Skeletal muscle tissue (tissue), 4 donors: ENCODE results near the gene SEM1. TPM values are rescaled to one million over a fixed set of nuclear protein-coding genes. Genes with fewer than 3 reads are reported as not detected.
A peak's percentile ranks its signal among the peaks of the same experiment; 100 is the strongest.
"Not testable (repeated sequence)": the region's sequence is repeated elsewhere in the genome, so short reads cannot be mapped to it uniquely, and the experiment has no call there.

ENCODE experiments used
- H3K27ac ChIP-seq: one replicate; pipeline ENCODE4 v1.7.0; 2013; ENCODE audit warnings: mild to moderate bottlenecking, low read depth, low read length, inconsistent platforms
- H3K27me3 ChIP-seq, 3 donors: one replicate each; pipeline ENCODE4 v1.7.0; 2013; ENCODE audit warnings: low read length in 3 of 3; ENCODE audit not compliant: control insufficient read depth in 3 of 3, insufficient read depth in 3 of 3
- H3K36me3 ChIP-seq, 3 donors: one replicate each; pipeline ENCODE4 v1.7.0; 2013; ENCODE audit warnings: low read length in 3 of 3; ENCODE audit not compliant: control insufficient read depth in 3 of 3, insufficient read depth in 3 of 3
- H3K4me1 ChIP-seq, 3 donors: one replicate each; pipeline ENCODE4 v1.7.0; 2013; ENCODE audit warnings: low read length in 3 of 3, mild to moderate bottlenecking in 3 of 3; ENCODE audit not compliant: control insufficient read depth in 3 of 3, insufficient read depth in 3 of 3
- H3K4me3 ChIP-seq, 3 donors: one replicate each; pipeline ENCODE4 v1.7.0; 2013; ENCODE audit warnings: low read length in 3 of 3
- H3K9ac ChIP-seq, 3 donors: one replicate each; pipeline ENCODE4 v1.7.0; 2013; ENCODE audit warnings: low read length in 3 of 3, mild to moderate bottlenecking in 3 of 3, moderate library complexity in 2 of 3, low read depth in 1 of 3
- H3K9me3 ChIP-seq, 3 donors: one replicate each; pipeline ENCODE4 v1.7.0; 2013; ENCODE audit warnings: low read length in 3 of 3; ENCODE audit not compliant: control insufficient read depth in 3 of 3
- total RNA-seq: library from RNA; depleted of rRNA; stranded (reverse); fragments of >200 nt; gene quantifications from one replicate; pipeline ENCODE4 v1.2.3, GENCODE V29; 2014
- donor health status: Osteomylitis.

SEM1 gene
- total RNA-seq, 1 donor from 2014 or later: 23.5 TPM

DNA sequence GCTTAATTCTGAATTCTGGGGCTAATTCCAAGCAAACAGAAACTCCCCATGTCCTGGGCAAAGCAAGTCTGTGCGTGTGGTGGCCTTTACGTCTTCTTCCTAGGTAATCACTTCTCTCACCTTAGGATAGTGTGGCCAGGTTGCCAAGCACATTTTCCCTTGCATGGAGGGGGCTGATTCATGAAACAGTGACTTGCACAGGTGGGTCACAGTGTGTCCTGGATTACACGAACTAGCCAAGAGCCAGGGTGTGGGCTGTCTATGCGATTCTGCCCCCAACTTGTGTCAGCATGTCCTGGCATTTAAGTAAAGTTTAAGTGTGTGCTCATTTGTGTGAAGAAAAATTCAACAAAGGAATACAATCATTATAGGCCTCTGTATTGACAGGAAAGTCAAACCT is 18.5 kb upstream of the SEM1 start:
- Histone ChIP-seq H3K4me1 (no peaks in the 10 kb centered on the region), H3K9me3 (no peaks in the 10 kb centered on the region), H3K27me3 (peaks cover 0 to 3% (median 0%) of the 10 kb centered on the region in 3 donors), H3K27ac (no peak overlapping the region), H3K9ac (no peak overlapping the region), H3K36me3 (no peaks in the 10 kb centered on the region), H3K4me3 (no peak overlapping the region)

- no peak overlapping the region for H3K4me3 ChIP-seq
- H3K9ac ChIP-seq: no peak overlapping the region
- no peak overlapping the region for H3K27ac ChIP-seq
- H3K27me3 ChIP-seq: peaks cover 0 to 3% (median 0%) of the 10 kb centered on the region in 3 donors
- no peaks in the 10 kb centered on the region for H3K4me1 ChIP-seq
- no peaks in the 10 kb centered on the region for H3K36me3 ChIP-seq
- H3K9me3 ChIP-seq: no peaks in the 10 kb centered on the region
Observed at GRCh38 chr7:96727534-96728088, 18.0 kb upstream of the SEM1 start.

- H3K27ac ChIP-seq: no peak overlapping the region
- no peaks in the 10 kb centered on the region for H3K9me3 ChIP-seq
- H3K4me1 ChIP-seq: no peaks in the 10 kb centered on the region
- peaks cover 0 to 3% (median 0%) of the 10 kb centered on the region in 3 donors for H3K27me3 ChIP-seq
- H3K9ac ChIP-seq: no peak overlapping the region
- no peak overlapping the region for H3K4me3 ChIP-seq
- H3K36me3 ChIP-seq: no peaks in the 10 kb centered on the region
Observed at GRCh38 chr7:96723622-96724021, 14.0 kb upstream of the SEM1 start.

- not testable (repeated sequence) for H3K27ac ChIP-seq, H3K27me3 ChIP-seq
Observed at GRCh38 chr7:96722928-96723327, 13.3 kb upstream of the SEM1 start.

GRCh38 chr7:96720843-96721242 is 11.2 kb upstream of the SEM1 start:
- Histone ChIP-seq H3K36me3 (no peaks in the 10 kb centered on the region), H3K27ac (no peak overlapping the region), H3K27me3 (peaks cover 0 to 5% (median 3%) of the 10 kb centered on the region in 3 donors), H3K9me3 (no peaks in the 10 kb centered on the region), H3K4me3 (no peak overlapping the region), H3K9ac (no peak overlapping the region), H3K4me1 (no peaks in the 10 kb centered on the region)

More at GRCh38 chr7:96722928-96723327, 13.3 kb upstream of the SEM1 start:
- not testable (repeated sequence) for H3K9ac ChIP-seq, H3K4me3 ChIP-seq, H3K9me3 ChIP-seq, H3K4me1 ChIP-seq, H3K36me3 ChIP-seq

DNA sequence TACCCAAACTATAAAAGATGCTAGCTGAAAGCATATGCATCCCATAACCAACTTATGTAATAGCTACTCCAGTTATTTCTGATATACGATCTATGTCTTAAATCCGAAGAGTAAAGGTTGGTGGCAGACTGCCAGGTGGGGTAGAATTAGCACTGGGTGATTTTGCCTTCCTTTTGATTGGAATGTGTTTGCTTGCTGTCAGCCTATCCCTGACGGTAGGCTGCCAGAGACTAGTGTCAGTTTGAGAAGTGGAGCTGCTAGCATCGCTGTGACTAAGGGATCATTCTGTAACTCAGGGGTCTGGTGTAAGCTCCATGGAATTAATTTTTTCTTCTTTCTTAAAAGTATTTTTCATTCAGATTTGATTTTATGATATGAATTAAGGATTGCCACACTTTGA is 9.5 kb upstream of the SEM1 start:
- Histone ChIP-seq H3K36me3 (no peaks in the 10 kb centered on the region), H3K4me1 (no peaks in the 10 kb centered on the region), H3K4me3 (no peak overlapping the region), H3K9ac (no peak overlapping the region), H3K27ac (no peak overlapping the region), H3K9me3 (no peaks in the 10 kb centered on the region), H3K27me3 (peaks cover 0 to 8% (median 3%) of the 10 kb centered on the region in 3 donors)

DNA sequence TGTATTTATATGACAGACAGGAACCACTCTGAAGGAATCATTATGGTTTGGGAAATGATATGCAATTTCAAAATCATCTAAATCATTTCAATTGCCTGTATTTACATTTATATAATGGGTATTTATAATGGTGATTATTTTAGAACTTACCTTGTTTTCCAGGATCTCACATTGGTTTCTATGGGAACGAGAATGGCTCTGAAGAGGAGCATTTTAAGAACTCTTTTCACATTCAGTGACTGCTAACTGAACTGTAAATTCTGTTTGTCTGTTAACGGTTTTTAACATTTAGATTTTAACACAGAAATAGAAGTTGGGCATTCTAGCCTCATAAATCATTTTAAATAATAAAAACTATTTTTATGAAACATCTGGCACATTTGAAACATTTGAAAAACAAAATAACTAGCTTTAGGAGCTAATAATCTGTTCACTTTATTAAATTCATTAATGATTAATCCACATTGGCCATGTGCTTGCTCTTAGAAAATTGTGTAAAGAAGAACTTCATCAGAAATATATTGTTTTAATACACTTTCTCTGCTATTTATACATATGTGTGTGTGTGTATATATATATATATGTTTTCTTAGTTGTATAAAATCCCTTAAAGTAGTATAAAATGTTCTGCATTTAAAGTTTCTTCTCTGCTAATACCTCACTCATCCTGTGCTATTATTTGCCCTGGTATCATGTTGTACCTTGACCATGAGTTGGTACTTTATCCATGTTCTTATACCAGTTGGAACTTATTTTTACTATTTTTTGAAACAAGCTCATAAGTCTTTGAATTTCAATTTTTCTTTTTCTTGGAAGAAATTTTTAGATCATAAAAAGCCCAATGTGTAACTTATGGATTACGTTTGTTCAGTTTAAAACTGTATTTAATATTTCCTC is 8.7 kb upstream of the SEM1 start:
- no peaks in the 10 kb centered on the region for H3K9me3 ChIP-seq
- H3K4me3 ChIP-seq: no peak overlapping the region
- H3K9ac ChIP-seq: no peak overlapping the region
- no peaks in the 10 kb centered on the region for H3K4me1 ChIP-seq
- no peaks in the 10 kb centered on the region for H3K36me3 ChIP-seq
- H3K27me3 ChIP-seq: peaks cover 0 to 8% (median 3%) of the 10 kb centered on the region in 3 donors
- no peak overlapping the region for H3K27ac ChIP-seq

- Histone ChIP-seq H3K27me3 (peaks cover 0 to 8% (median 3%) of the 10 kb centered on the region in 3 donors), H3K36me3 (peaks cover 0 to 4% (median 0%) of the 10 kb centered on the region in 3 donors), H3K9ac (no peak overlapping the region), H3K4me3 (no peak overlapping the region), H3K9me3 (peaks cover 0 to 2% (median 0%) of the 10 kb centered on the region in 3 donors), H3K4me1 (peaks cover 10 to 19% (median 13%) of the 10 kb centered on the region in 3 donors), H3K27ac (no peak overlapping the region)
Observed at GRCh38 chr7:96713037-96713436, 3.4 kb upstream of the SEM1 start.

- Histone ChIP-seq H3K4me1 (peaks cover 14 to 25% (median 15%) of the 10 kb centered on the region in 3 donors), H3K27ac (no peak overlapping the region), H3K27me3 (peaks cover 0 to under 1% (median 0%) of the 10 kb centered on the region in 3 donors), H3K9ac (no peak overlapping the region), H3K9me3 (peaks cover 0 to 2% (median 0%) of the 10 kb centered on the region in 3 donors), H3K36me3 (peaks cover 0 to 4% (median 0%) of the 10 kb centered on the region in 3 donors), H3K4me3 (no peak overlapping the region)
Observed at GRCh38 chr7:96710544-96710943, 898 bp upstream of the SEM1 start.

DNA sequence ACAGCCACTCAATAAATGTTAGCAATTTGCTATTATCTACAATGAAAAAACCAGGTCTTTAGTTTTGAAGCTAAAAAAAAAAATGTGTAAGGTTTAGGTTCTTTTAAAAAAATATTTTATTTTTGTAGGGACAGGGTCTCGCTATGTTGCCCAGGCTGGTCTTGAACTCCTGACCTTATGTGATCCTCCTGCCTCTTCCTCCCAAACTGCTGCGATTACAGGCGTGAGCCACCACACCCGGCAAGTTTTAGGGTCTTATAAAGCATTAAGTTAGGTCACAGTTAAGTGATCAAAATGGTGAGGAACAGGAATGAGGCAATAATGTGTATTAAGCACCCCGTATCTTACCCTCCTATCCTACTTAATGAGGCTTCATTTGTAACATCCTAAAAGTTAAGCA is 774 bp downstream of the SEM1 start:
- peaks cover 0 to 4% (median 0%) of the 10 kb centered on the region in 3 donors for H3K36me3 ChIP-seq
- peaks cover 0 to 2% (median 0%) of the 10 kb centered on the region in 3 donors for H3K9me3 ChIP-seq
- peaks cover 14 to 25% (median 15%) of the 10 kb centered on the region in 3 donors for H3K4me1 ChIP-seq
- no peaks in the 10 kb centered on the region for H3K27me3 ChIP-seq
- H3K4me3 ChIP-seq: peak overlapping the region; percentile 90 to 97 (median 93)
- peak overlapping the region; percentile 90 to 97 (median 93) for H3K9ac ChIP-seq
- peak overlapping the region; percentile 94 for H3K27ac ChIP-seq
